ENCODE measurements around the gene MARCHF6.
"Not testable (repeated sequence)": the region's sequence is repeated elsewhere in the genome, so short reads cannot be mapped to it uniquely, and the experiment has no call there.

Gene MARCHF6

DNA sequence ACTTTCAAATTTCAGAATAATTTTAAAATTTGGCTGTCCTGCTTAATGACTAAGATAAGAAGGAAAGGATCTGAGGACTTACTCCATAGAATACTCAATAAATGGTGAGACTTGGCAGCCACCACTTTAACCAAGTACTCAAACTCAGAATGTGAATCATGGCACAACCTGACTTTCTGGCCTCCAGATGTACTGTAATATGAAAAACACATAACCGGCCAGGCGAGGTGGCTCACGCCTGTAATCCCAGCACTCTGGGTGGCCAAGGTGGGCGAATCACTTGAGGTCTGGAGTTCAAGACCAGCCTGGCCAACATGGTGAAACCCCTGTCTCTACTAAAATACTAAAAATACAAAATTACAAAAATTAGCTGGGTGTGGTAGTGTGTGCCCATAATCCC is 10.0 kb upstream of the MARCHF6 start (continued):
- TF ChIP-seq ZBTB49 (tag by site-specific recombination; IDR thresholded peaks at IDR 0.05; ENCODE audit: low read depth) (no peak), ZNF10 (tag by site-specific recombination; IDR thresholded peaks at IDR 0.05) (no peak), TRIM28 (IDR thresholded peaks at IDR 0.05; ENCODE audit: borderline replicate concordance, low read length) (no peak)

DNA sequence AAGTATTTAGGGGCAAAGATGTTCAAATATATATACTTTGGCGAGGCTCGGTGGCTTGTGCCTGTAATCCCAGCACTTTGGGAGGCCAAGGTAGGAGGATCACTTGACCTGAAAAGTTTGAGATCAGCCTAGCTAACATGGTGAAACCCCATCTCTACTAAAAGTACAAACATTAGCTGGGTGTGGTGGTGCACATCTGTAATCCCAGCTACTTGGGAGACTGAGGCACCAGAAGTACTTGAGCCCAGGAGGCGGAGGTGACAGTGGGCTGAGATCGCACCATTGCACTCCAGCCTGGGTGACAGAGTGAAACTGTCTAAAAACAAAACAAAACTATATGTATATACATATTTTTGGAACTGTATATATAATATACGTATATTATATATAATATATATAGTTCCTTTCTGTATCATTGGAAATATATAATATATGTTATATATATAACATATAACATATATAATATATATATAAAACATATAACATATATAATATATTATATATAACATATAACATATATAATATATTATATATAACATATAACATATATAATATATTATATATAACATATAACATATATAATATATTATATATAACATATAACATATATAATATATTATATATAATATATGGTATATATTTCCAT is 8.9 kb upstream of the MARCHF6 start:
- H3K4me1 ChIP-seq (ENCODE audit: control insufficient read depth, insufficient read depth, low read length); H3K27ac ChIP-seq (ENCODE audit: extremely low read depth, low read depth, low read length); H3K4me3 ChIP-seq (ENCODE audit: low read depth, low read length); H3K9me3 ChIP-seq (ENCODE audit: control insufficient read depth, insufficient read depth, low read depth, low read length); H3K36me3 ChIP-seq (ENCODE audit: control insufficient read depth in 2 of 2, insufficient read depth in 1 of 2, low read length in 2 of 2); CTCF ChIA-PET: not testable (repeated sequence)
- POLR2A ChIA-PET = interaction anchor here (1.0 kb wide), 1 partner anchor 9 kb away, joined by 3 read pairs; the partner anchor contains the start of gene MARCHF6

DNA sequence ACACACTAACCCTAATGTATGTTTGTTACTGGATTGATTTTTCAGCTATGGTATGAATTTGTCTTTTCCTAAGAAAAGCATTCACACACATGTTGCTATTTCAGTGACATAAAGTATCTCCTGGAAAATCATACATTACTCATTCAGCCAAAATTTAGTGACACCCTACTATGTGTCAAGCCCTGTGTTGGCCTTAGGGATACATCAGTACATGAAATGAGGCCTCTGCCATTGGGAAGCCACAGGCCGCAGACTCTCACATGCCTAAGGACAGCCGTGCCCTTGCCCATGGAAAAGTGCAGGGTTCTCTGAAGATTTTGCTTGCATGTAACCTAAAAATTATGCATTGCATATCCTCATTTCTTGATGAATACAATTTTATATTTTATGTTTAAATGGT is 5.2 kb upstream of the MARCHF6 start:
- POLR2A ChIA-PET = no interaction called here
- CTCF ChIA-PET = no interaction called here
- TF ChIP-seq, protein P1, sequence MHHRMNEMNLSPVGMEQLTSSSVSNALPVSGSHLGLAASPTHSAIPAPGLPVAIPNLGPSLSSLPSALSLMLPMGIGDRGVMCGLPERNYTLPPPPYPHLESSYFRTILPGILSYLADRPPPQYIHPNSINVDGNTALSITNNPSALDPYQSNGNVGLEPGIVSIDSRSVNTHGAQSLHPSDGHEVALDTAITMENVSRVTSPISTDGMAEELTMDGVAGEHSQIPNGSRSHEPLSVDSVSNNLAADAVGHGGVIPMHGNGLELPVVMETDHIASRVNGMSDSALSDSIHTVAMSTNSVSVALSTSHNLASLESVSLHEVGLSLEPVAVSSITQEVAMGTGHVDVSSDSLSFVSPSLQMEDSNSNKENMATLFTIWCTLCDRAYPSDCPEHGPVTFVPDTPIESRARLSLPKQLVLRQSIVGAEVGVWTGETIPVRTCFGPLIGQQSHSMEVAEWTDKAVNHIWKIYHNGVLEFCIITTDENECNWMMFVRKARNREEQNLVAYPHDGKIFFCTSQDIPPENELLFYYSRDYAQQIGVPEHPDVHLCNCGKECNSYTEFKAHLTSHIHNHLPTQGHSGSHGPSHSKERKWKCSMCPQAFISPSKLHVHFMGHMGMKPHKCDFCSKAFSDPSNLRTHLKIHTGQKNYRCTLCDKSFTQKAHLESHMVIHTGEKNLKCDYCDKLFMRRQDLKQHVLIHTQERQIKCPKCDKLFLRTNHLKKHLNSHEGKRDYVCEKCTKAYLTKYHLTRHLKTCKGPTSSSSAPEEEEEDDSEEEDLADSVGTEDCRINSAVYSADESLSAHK (tag by site-specific recombination; IDR thresholded peaks at IDR 0.05) = no peak
- TF ChIP-seq, protein P2, sequence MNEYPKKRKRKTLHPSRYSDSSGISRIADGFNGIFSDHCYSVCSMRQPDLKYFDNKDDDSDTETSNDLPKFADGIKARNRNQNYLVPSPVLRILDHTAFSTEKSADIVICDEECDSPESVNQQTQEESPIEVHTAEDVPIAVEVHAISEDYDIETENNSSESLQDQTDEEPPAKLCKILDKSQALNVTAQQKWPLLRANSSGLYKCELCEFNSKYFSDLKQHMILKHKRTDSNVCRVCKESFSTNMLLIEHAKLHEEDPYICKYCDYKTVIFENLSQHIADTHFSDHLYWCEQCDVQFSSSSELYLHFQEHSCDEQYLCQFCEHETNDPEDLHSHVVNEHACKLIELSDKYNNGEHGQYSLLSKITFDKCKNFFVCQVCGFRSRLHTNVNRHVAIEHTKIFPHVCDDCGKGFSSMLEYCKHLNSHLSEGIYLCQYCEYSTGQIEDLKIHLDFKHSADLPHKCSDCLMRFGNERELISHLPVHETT (tag by site-specific recombination; IDR thresholded peaks at IDR 0.05) = no peak
- TF ChIP-seq ZNF175 (tag by site-specific recombination; IDR thresholded peaks at IDR 0.05) = no peak
- TF ChIP-seq ZSCAN5A (tag by site-specific recombination; IDR thresholded peaks at IDR 0.05) = no peak
- TF ChIP-seq ZNF433 (tag by site-specific recombination; IDR thresholded peaks at IDR 0.05; ENCODE audit: low read depth) = no peak
- TF ChIP-seq ZNF214 (tag by site-specific recombination; IDR thresholded peaks at IDR 0.05; ENCODE audit: borderline replicate concordance) = no peak
- no peak for TF ChIP-seq ZNF521 (tag by site-specific recombination; IDR thresholded peaks at IDR 0.05)
- no peak for TF ChIP-seq MYNN (tag by site-specific recombination; IDR thresholded peaks at IDR 0.05; ENCODE audit: borderline replicate concordance)
- TF ChIP-seq ELK4 (IDR thresholded peaks at IDR 0.05; ENCODE audit: borderline replicate concordance, low read depth, low read length) = no peak
- TF ChIP-seq ZNF623 (tag by site-specific recombination; IDR thresholded peaks at IDR 0.05) = no peak
- TF ChIP-seq ZNF416 (tag by site-specific recombination; IDR thresholded peaks at IDR 0.05) = no peak
- TF ChIP-seq ZNF792 (tag by site-specific recombination; IDR thresholded peaks at IDR 0.05) = no peak
- TF ChIP-seq ZNF202 (tag by site-specific recombination; IDR thresholded peaks at IDR 0.05; ENCODE audit: borderline replicate concordance) = no peak
- no peak for TF ChIP-seq ZNF785 (tag by site-specific recombination; IDR thresholded peaks at IDR 0.05)
- TF ChIP-seq, protein P3, sequence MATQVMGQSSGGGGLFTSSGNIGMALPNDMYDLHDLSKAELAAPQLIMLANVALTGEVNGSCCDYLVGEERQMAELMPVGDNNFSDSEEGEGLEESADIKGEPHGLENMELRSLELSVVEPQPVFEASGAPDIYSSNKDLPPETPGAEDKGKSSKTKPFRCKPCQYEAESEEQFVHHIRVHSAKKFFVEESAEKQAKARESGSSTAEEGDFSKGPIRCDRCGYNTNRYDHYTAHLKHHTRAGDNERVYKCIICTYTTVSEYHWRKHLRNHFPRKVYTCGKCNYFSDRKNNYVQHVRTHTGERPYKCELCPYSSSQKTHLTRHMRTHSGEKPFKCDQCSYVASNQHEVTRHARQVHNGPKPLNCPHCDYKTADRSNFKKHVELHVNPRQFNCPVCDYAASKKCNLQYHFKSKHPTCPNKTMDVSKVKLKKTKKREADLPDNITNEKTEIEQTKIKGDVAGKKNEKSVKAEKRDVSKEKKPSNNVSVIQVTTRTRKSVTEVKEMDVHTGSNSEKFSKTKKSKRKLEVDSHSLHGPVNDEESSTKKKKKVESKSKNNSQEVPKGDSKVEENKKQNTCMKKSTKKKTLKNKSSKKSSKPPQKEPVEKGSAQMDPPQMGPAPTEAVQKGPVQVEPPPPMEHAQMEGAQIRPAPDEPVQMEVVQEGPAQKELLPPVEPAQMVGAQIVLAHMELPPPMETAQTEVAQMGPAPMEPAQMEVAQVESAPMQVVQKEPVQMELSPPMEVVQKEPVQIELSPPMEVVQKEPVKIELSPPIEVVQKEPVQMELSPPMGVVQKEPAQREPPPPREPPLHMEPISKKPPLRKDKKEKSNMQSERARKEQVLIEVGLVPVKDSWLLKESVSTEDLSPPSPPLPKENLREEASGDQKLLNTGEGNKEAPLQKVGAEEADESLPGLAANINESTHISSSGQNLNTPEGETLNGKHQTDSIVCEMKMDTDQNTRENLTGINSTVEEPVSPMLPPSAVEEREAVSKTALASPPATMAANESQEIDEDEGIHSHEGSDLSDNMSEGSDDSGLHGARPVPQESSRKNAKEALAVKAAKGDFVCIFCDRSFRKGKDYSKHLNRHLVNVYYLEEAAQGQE (tag by site-specific recombination; IDR thresholded peaks at IDR 0.05) = no peak
- TF ChIP-seq ZBTB8A (tag by site-specific recombination; IDR thresholded peaks at IDR 0.05) = no peak

More for the DNA sequence above, 5.2 kb upstream of the MARCHF6 start:
- Histone ChIP-seq H3K27ac (ENCODE audit: extremely low read depth, low read depth, low read length) (no peak overlapping the region), H3K9me3 (ENCODE audit: control insufficient read depth, insufficient read depth, low read depth, low read length) (no peaks in the 10 kb centered on the region), H3K4me1 (ENCODE audit: control insufficient read depth, insufficient read depth, low read length) (no peaks in the 10 kb centered on the region), H3K4me3 (ENCODE audit: low read depth, low read length) (no peak overlapping the region), H3K36me3 (ENCODE audit: control insufficient read depth in 2 of 2, insufficient read depth in 1 of 2, low read length in 2 of 2) (no peaks in the 10 kb centered on the region)

All from HEK293 (cell line).